ENCODE results near the gene GDPGP1.
"Not testable (repeated sequence)": the region's sequence is repeated elsewhere in the genome, so short reads cannot be mapped to it uniquely, and the experiment has no call there.

DNA sequence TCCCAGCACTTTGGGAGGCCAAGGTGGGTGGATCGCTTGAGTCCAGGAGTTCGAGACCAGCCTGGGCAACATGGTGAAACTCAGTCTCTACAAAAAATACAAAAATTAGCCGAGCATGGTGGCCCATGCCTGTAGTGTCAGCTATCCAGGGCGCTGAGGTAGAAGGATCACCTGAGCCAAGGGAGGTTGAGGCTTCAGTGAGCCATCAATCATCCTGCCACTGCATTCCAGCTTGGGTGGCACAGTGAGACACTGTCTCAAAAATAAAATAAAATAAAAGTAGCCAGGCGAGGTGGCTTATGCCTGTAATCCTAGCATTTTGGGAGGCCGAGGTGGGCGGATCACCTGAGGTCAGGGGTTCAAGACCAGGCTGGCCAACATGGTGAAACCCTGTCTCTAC is 45.9 kb upstream of the GDPGP1 start:
- TF ChIP-seq, protein P1, sequence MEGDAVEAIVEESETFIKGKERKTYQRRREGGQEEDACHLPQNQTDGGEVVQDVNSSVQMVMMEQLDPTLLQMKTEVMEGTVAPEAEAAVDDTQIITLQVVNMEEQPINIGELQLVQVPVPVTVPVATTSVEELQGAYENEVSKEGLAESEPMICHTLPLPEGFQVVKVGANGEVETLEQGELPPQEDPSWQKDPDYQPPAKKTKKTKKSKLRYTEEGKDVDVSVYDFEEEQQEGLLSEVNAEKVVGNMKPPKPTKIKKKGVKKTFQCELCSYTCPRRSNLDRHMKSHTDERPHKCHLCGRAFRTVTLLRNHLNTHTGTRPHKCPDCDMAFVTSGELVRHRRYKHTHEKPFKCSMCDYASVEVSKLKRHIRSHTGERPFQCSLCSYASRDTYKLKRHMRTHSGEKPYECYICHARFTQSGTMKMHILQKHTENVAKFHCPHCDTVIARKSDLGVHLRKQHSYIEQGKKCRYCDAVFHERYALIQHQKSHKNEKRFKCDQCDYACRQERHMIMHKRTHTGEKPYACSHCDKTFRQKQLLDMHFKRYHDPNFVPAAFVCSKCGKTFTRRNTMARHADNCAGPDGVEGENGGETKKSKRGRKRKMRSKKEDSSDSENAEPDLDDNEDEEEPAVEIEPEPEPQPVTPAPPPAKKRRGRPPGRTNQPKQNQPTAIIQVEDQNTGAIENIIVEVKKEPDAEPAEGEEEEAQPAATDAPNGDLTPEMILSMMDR (IDR thresholded peaks at IDR 0.05; ENCODE audit: low read length) = not testable (repeated sequence)
- not testable (repeated sequence) for TF ChIP-seq EZH2 (IDR thresholded peaks at IDR 0.05; ENCODE audit: borderline replicate concordance, low read length)

Measured in OCI-LY1 (cell line).